GM12872 (cell line): ENCODE results near the gene DAPP1.
A peak's percentile ranks its signal among the peaks of the same experiment; 100 is the strongest.

ENCODE experiments used
- CTCF ChIP-seq: IDR thresholded peaks from 3 replicates; pipeline ENCODE4 v1.5.1; 2011; ENCODE audit warnings: low read depth, mild to moderate bottlenecking, low read length, moderate library complexity; ENCODE audit not compliant: insufficient read depth

Gene DAPP1

GRCh38 chr4:99811850-99812249 is 4.8 kb upstream of the DAPP1 start:
- peak; percentile 59 for TF ChIP-seq CTCF

- no peak for TF ChIP-seq CTCF
Observed at GRCh38 chr4:99815597-99816011, 1.0 kb upstream of the DAPP1 start.

GRCh38 chr4:99817309-99817890 is 773 bp downstream of the DAPP1 start:
- TF ChIP-seq CTCF: no peak

GRCh38 chr4:99818661-99819060 is 2.0 kb downstream of the DAPP1 start:
- no peak for TF ChIP-seq CTCF

GRCh38 chr4:99821918-99822503 is 5.4 kb downstream of the DAPP1 start:
- no peak for TF ChIP-seq CTCF

GRCh38 chr4:99822734-99823133 is 6.1 kb downstream of the DAPP1 start:
- no peak for TF ChIP-seq CTCF

- no peak for TF ChIP-seq CTCF
Observed at GRCh38 chr4:99824070-99824599, 7.5 kb downstream of the DAPP1 start.
